Hepatocyte (in vitro differentiated cells): ENCODE measurements around the gene WBP2NL.

Experiments
- EZH2 ChIP-seq: fragments of 200-600 bp; sonication (generic); IDR thresholded peaks from 2 replicates; pipeline ENCODE4 v1.6.1; 2016; ENCODE audit warnings: antibody characterized with exemption, mild to moderate bottlenecking, borderline replicate concordance
- TF ChIP-seq, protein P1 (sequence below): fragments of 200-600 bp; sonication (generic); IDR thresholded peaks from 2 replicates; pipeline ENCODE4 v1.5.1; 2016; ENCODE audit warnings: antibody characterized with exemption, mild to moderate bottlenecking; ENCODE audit not compliant: poor library complexity

- TF ChIP-seq, protein P1, sequence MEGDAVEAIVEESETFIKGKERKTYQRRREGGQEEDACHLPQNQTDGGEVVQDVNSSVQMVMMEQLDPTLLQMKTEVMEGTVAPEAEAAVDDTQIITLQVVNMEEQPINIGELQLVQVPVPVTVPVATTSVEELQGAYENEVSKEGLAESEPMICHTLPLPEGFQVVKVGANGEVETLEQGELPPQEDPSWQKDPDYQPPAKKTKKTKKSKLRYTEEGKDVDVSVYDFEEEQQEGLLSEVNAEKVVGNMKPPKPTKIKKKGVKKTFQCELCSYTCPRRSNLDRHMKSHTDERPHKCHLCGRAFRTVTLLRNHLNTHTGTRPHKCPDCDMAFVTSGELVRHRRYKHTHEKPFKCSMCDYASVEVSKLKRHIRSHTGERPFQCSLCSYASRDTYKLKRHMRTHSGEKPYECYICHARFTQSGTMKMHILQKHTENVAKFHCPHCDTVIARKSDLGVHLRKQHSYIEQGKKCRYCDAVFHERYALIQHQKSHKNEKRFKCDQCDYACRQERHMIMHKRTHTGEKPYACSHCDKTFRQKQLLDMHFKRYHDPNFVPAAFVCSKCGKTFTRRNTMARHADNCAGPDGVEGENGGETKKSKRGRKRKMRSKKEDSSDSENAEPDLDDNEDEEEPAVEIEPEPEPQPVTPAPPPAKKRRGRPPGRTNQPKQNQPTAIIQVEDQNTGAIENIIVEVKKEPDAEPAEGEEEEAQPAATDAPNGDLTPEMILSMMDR: no peak
- no peak for TF ChIP-seq EZH2
Measured at GRCh38 chr22:42065438-42066125, 67.0 kb downstream of the WBP2NL start.
